ENCODE measurements around the gene DNAJB9.

DNA sequence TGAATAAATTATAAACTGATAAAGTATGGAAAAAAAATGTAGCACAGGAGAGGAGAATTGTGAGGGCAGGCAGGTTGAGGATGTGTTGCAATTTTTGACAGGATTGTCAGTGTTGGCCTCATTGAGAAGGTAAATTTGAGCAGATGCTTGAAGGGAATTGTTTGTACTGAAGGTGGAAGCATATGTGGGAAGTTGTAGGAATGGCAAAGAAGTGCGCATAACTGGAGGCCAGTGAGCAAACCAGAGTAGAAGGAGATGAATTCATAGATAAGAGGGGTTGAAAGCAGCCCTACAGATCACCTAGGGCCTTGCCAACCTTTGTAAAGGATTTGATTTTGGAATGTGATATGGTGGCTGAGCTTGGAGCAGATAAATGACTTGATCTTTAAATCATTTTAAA lies 6.4 kb downstream of the DNAJB9 start:
- TF ChIP-seq, protein P1, sequence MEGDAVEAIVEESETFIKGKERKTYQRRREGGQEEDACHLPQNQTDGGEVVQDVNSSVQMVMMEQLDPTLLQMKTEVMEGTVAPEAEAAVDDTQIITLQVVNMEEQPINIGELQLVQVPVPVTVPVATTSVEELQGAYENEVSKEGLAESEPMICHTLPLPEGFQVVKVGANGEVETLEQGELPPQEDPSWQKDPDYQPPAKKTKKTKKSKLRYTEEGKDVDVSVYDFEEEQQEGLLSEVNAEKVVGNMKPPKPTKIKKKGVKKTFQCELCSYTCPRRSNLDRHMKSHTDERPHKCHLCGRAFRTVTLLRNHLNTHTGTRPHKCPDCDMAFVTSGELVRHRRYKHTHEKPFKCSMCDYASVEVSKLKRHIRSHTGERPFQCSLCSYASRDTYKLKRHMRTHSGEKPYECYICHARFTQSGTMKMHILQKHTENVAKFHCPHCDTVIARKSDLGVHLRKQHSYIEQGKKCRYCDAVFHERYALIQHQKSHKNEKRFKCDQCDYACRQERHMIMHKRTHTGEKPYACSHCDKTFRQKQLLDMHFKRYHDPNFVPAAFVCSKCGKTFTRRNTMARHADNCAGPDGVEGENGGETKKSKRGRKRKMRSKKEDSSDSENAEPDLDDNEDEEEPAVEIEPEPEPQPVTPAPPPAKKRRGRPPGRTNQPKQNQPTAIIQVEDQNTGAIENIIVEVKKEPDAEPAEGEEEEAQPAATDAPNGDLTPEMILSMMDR (IDR thresholded peaks at IDR 0.05), result no peak
- TF ChIP-seq EZH2 (IDR thresholded peaks at IDR 0.05) (no peak), EZH2phosphoT487 (IDR thresholded peaks at IDR 0.05) (no peak)
